Pancreas (tissue), 10 donors: ENCODE data around the gene ZMIZ1. TPM values are rescaled to one million over a fixed set of nuclear protein-coding genes. Genes with fewer than 3 reads are reported as not detected.

ENCODE experiments used
- ATAC-seq, 4 donors: fragments of 200-7000 bp; cut with Tn5 transposase; one replicate each; pipeline versions ENCODE4 v1.8.0 to v1.9.1; 2020; ENCODE audit warnings: mild to moderate bottlenecking in 4 of 4, moderate library complexity in 4 of 4
- DNase-seq, 6 donors: peaks; one replicate each; pipeline ENCODE4 v3.0.0-alpha.2; 2020
- FAIRE-seq: peaks from 2 replicates; lab custom pipeline; 2012; peaks lifted over from hg19 to GRCh38; lab: Jason Lieb, UNC
- H3K27ac ChIP-seq, 4 donors: fragments of 200-600 bp; sonication (generic); 1 replicate in 3 of 4; 2 replicates in 1 of 4; pipeline versions ENCODE4 v1.5.0 to v1.8.0; 2020
- H3K27me3 ChIP-seq, 4 donors: fragments of 200-600 bp; one replicate each; pipeline ENCODE4 v1.8.0; 2021
- H3K36me3 ChIP-seq, 3 donors: fragments of 200-600 bp; sonication (generic) in 1 of 3; one replicate each; pipeline versions ENCODE4 v1.5.0 to v1.8.0; 2020 to 2021
- H3K4me1 ChIP-seq, 3 donors: fragments of 200-600 bp; one replicate each; pipeline ENCODE4 v1.8.0; 2021
- H3K4me3 ChIP-seq, 4 donors: fragments of 200-600 bp; sonication (generic) in 2 of 4; one replicate each; pipeline versions ENCODE4 v1.5.0 to v1.8.0; 2020 to 2021
- H3K9me3 ChIP-seq, 4 donors: fragments of 200-600 bp; one replicate each; pipeline ENCODE4 v1.8.0; 2021
- CTCF ChIP-seq, 4 donors: fragments of 200-600 bp; sonication (generic) in 3 of 4; IDR thresholded peaks; one replicate each; pipeline versions ENCODE4 v1.5.0 to v1.8.0; 2021; ENCODE audit warnings: antibody characterized with exemption in 4 of 4
- WGBS, 2 donors: extraction: QIAGEN DNeasy Blood & Tissue Kit; methylation state at CpG; one replicate each; pipeline ENCODE4 v1.1.7; 2013; 5-methylcytosine and 5-hydroxymethylcytosine counted together
- intact Hi-C, 3 donors: fragments of 100-400 bp; cut with DNase I; formaldehyde crosslinking; loops; one replicate each; pipeline versions ENCODE4 v1.11.1 to v1.14.2; 2022
- polyA plus RNA-seq, 2 donors: library from polyadenylated mRNA; stranded (reverse); fragments of 200-250 nt; gene quantifications; one replicate each; pipeline ENCODE4 v1.2.3, GENCODE V29; 2013
- total RNA-seq, 6 donors: library from RNA; stranded (reverse); fragmentation: NEBNext Ultra II Directional in 4 of 6; extraction: Animal tissue kit (Norgen Biotek cat#: 25700) in 4 of 6; gene quantifications; one replicate each; pipeline versions ENCODE4 v1.2.1 to v1.2.4, GENCODE V29; 2021 to 2023
- donor health status: healthy with polysubstance abuse.
- donor health status: DM: no; HTN: no; CAD: no; lungs with moderate emphysema.
- donor health status: DM: no; HTN: no; CAD: no.
- donor health status: control.
- donor health status: control.
- donor health status: Bipolar disorder and iron deficiency.
- donor health status: DM: yes; HTN: yes; CAD: no.
- donor health status: DM: no; HTN: no; CAD: no.
- donor health status: DM: no; HTN: no; CAD: no.
- donor health status: DM: yes; HTN: yes; CAD: no.

Gene ZMIZ1
- 10 to 100 TPM; 21.3 to 45.0 (median 23.5) TPM for total RNA-seq
- polyA plus RNA-seq: 10 to 100 TPM; 14.5 to 20.8 TPM

GRCh38 chr10:79068562-79069324 is at the start of gene ZMIZ1:
Gene ZMIZ1, plus strand, starts transcription at chr10:79068966. Its CDS starts 132,667 bp downstream, at chr10:79201633.
- peak within 1 kb of the TSS; percentile 93 to 96 (median 94) for H3K27ac ChIP-seq
- peaks cover 19 to 31% (median 27%) of the 10 kb centered on the region in 3 donors for H3K4me1 ChIP-seq
- no peaks in the 10 kb centered on the region for H3K9me3 ChIP-seq
- 0 to 1% methylated on average over 70 to 92 of the region's 92 CpGs for WGBS, 2 donors
- ATAC-seq: peak; percentile 43 to 63 (median 50)
- DNase-seq: peak; percentile 88 to 94 (median 90)
- no peaks in the 10 kb centered on the region for H3K27me3 ChIP-seq
- FAIRE-seq: no peak
- TF ChIP-seq CTCF (IDR thresholded peaks at IDR 0.05): no peak
- intact Hi-C loops: no loop called here
- peak within 1 kb of the TSS; percentile 62 to 87 (median 72) for H3K4me3 ChIP-seq
- no peaks in the 10 kb centered on the region for H3K36me3 ChIP-seq

GRCh38 chr10:79019441-79020014 is 49.2 kb upstream of the ZMIZ1 start:
- intact Hi-C loops: no loop called here
- no peak for FAIRE-seq
- no peak for TF ChIP-seq CTCF (IDR thresholded peaks at IDR 0.05)
- Histone ChIP-seq H3K27me3 (no peaks in the 10 kb centered on the region), H3K4me1 (peaks cover 0 to 3% (median 0%) of the 10 kb centered on the region in 3 donors), H3K4me3 (no peak overlapping the region), H3K27ac (no peak overlapping the region), H3K9me3 (no peaks in the 10 kb centered on the region), H3K36me3 (no peaks in the 10 kb centered on the region)
- peak in 1 of 6 donors; percentile 17 for DNase-seq
- WGBS, 2 donors: 91 to 94% methylated on average over 5 of the region's 5 CpGs
- no peak for ATAC-seq

- peak overlapping the region in 1 of 4 donors; percentile 11 for H3K27ac ChIP-seq
- intact Hi-C loops: no loop called here
These were observed 48.7 kb upstream of the ZMIZ1 start for GRCh38 chr10:79020015-79020491.

GRCh38 chr10:79020605-79021004 is 48.2 kb upstream of the ZMIZ1 start:
- DNase-seq: no peak
- intact Hi-C loops: no loop called here
- Histone ChIP-seq H3K9me3 (no peaks in the 10 kb centered on the region), H3K4me1 (peaks cover 0 to 3% (median 0%) of the 10 kb centered on the region in 3 donors), H3K27me3 (no peaks in the 10 kb centered on the region), H3K27ac (peak overlapping the region in 1 of 4 donors; percentile 11), H3K4me3 (no peak overlapping the region), H3K36me3 (no peaks in the 10 kb centered on the region)
- WGBS, 2 donors: 82 to 86% methylated on average over 6 of the region's 6 CpGs
- no peak for ATAC-seq
- no peak for TF ChIP-seq CTCF (IDR thresholded peaks at IDR 0.05)
- FAIRE-seq: no peak

More at GRCh38 chr10:79020015-79020491, 48.7 kb upstream of the ZMIZ1 start:
- peak in 2 of 4 donors; percentile 23 to 33 for ATAC-seq
- 88 to 93% methylated on average over 5 of the region's 5 CpGs for WGBS, 2 donors
- TF ChIP-seq CTCF (IDR thresholded peaks at IDR 0.05): no peak
- Histone ChIP-seq H3K27me3 (no peaks in the 10 kb centered on the region), H3K4me1 (peaks cover 0 to 3% (median 0%) of the 10 kb centered on the region in 3 donors), H3K36me3 (no peaks in the 10 kb centered on the region), H3K9me3 (no peaks in the 10 kb centered on the region), H3K4me3 (no peak overlapping the region)
- DNase-seq: peak in 1 of 6 donors; percentile 29
- no peak for FAIRE-seq
